Measurements from ENCODE around the gene PNMA8B.

Gene PNMA8B

GRCh38 chr19:46492841-46493235, 2.8 kb downstream of the PNMA8B start:
- H3K4me3 ChIP-seq (replicated peaks; ENCODE audit: low read depth, low read length): no peak overlapping the region
- DNase-seq (ENCODE audit: low read depth): no peak
- no peak for TF ChIP-seq CTCF (IDR thresholded peaks at IDR 0.05; ENCODE audit: low read length, missing control alignments)

GRCh38 chr19:46491975-46492682, 3.5 kb downstream of the PNMA8B start:
- DNase-seq (ENCODE audit: low read depth): no peak
- TF ChIP-seq CTCF (IDR thresholded peaks at IDR 0.05; ENCODE audit: low read length, missing control alignments): no peak

GRCh38 chr19:46490774-46491173, 4.9 kb downstream of the PNMA8B start:
- TF ChIP-seq CTCF (IDR thresholded peaks at IDR 0.05; ENCODE audit: low read length, missing control alignments): no peak
- DNase-seq (ENCODE audit: low read depth): no peak
- no peak overlapping the region for H3K4me3 ChIP-seq (replicated peaks; ENCODE audit: low read depth, low read length)

More at GRCh38 chr19:46491975-46492682, 3.5 kb downstream of the PNMA8B start:
- no peak overlapping the region for H3K4me3 ChIP-seq (replicated peaks; ENCODE audit: low read depth, low read length)

GRCh38 chr19:46489445-46490272, 6.0 kb downstream of the PNMA8B start:
- DNase-seq (ENCODE audit: low read depth): peak; percentile 70
- H3K4me3 ChIP-seq (replicated peaks; ENCODE audit: low read depth, low read length): no peak overlapping the region
- peak; percentile 31 for TF ChIP-seq CTCF (IDR thresholded peaks at IDR 0.05; ENCODE audit: low read length, missing control alignments)

GRCh38 chr19:46488551-46488950, 7.1 kb downstream of the PNMA8B start:
- H3K4me3 ChIP-seq (replicated peaks; ENCODE audit: low read depth, low read length): no peak overlapping the region
- no peak for DNase-seq (ENCODE audit: low read depth)

GRCh38 chr19:46487802-46488445, 7.7 kb downstream of the PNMA8B start:
- TF ChIP-seq CTCF (IDR thresholded peaks at IDR 0.05; ENCODE audit: low read length, missing control alignments): peak; percentile 87
- DNase-seq (ENCODE audit: low read depth): peak; percentile 78

More at GRCh38 chr19:46488551-46488950, 7.1 kb downstream of the PNMA8B start:
- TF ChIP-seq CTCF (IDR thresholded peaks at IDR 0.05; ENCODE audit: low read length, missing control alignments): no peak

More at GRCh38 chr19:46487802-46488445, 7.7 kb downstream of the PNMA8B start:
- peak overlapping the region; percentile 47 for H3K4me3 ChIP-seq (replicated peaks; ENCODE audit: low read depth, low read length)

Data from fibroblast of pulmonary artery (primary cell).